CD4-positive, alpha-beta T cell treated with Interleukin-21 for 1 hour (primary cell): ENCODE data around the gene UNC45A.

Experiments
- DNase-seq: peaks from one replicate; pipeline ENCODE4 v3.0.0-alpha.2; 2020

UNC45A gene

DNA sequence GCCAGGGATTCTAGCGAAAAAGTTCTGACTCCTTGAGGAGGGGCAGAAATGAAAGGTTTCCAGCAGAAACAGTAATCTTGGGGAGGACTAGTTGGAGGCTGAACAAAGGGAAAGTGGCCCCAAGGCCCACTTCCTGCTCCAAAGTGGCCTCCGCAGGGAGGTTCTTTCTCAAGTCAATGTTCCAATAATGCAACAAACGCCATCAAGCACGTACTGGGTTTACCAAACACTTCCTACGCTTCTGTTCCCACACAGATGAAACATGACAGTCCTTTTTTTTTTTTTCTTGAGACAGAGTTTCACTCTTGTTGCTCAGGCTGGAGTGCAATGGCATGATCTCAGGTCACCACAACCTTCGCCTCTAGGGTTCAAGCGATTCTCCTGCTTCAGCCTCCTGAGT is 10.0 kb downstream of the UNC45A start:
- DNase-seq: no peak

DNA sequence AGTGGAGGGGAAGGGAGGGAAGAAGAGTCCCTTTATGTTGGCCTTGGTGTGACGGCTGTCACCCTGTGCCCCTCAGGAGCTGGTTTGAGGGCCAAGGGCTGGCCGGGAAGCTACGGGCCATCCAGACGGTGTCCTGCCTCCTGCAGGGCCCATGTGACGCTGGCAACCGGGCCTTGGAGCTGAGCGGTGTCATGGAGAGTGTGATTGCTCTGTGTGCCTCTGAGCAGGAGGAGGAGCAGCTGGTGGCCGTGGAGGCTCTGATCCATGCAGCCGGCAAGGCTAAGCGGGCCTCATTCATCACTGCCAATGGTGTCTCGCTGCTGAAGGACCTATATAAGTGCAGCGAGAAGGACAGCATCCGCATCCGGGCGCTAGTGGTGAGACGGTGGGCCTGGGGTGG is 11.5 kb downstream of the UNC45A start:
- no peak for DNase-seq

DNA sequence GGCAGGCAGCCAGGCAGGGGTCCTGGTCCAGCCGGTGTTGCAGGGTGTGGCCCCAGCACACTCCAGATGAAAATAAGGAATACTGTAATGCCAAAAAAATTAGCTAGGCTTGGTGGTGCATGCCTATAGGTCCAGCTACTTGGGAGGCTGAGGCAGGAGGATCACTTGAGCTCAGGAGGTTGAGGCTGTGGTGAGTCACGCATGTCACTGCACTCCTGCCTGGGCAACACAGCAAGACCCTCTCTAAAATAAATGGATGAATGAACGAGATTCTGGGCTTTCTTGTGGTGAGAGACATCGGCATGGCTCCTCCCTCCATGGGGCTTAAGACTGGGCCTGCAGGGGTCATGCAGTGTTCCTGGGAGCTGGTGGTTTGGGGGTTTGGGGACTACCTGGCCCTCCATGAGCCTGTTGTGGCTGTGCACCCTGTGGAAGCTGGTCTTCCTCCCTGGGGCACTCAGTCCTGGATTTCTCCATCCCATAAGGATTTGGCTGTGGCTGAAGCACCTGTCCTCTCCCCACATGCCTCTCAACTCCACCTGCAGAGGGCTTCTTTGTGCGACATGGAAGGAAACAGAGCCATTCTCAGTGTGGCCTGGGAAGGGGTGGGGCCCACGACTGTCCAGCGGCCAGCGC is 12.0 kb downstream of the UNC45A start:
- no peak for DNase-seq

DNA sequence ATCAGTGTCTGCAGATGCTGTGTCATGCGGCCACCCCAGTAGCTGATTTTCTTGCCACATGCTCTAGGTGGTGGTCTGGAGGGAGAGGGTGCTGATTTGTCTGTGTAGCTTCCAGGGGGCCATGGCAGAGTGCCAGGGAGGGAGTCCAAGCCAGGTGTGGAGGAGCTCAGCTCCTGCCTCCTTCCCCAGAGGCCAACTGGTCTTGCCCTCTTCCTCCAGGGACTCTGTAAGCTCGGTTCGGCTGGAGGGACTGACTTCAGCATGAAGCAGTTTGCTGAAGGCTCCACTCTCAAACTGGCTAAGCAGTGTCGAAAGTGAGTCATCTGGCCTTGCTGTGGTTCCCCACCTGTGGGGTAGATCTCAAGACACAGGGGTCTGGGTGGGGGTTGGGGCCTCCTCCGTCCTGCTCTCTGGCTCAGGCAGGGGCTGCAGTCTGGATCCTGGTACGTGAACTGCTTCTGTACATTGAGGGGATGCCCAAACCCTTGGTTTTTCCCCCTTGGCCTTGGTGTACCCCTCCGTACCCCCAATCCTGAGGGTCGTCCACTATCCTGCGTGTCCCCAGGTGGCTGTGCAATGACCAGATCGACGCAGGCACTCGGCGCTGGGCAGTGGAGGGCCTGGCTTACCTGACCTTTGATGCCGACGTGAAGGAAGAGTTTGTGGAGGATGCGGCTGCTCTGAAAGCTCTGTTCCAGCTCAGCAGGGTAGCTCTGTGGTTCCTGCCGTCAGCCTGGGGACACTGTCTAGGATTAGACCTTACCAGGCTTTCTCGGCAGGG is 12.7 kb downstream of the UNC45A start:
- DNase-seq: no peak

DNA sequence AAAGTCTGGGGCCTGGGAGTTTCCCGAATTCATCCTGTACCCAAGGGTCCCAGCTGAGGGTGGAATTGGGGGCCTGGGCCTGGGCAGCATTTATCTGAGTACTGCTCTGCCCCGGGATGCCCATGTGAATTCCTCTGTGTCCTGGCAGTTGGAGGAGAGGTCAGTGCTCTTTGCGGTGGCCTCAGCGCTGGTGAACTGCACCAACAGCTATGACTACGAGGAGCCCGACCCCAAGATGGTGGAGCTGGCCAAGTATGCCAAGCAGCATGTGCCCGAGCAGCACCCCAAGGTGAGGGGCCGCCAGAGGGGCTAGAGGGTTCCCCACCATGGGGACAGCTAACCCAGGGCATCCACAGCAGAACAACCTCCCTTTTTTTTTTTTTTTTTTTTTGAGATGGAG is 13.4 kb downstream of the UNC45A start:
- no peak for DNase-seq

DNA sequence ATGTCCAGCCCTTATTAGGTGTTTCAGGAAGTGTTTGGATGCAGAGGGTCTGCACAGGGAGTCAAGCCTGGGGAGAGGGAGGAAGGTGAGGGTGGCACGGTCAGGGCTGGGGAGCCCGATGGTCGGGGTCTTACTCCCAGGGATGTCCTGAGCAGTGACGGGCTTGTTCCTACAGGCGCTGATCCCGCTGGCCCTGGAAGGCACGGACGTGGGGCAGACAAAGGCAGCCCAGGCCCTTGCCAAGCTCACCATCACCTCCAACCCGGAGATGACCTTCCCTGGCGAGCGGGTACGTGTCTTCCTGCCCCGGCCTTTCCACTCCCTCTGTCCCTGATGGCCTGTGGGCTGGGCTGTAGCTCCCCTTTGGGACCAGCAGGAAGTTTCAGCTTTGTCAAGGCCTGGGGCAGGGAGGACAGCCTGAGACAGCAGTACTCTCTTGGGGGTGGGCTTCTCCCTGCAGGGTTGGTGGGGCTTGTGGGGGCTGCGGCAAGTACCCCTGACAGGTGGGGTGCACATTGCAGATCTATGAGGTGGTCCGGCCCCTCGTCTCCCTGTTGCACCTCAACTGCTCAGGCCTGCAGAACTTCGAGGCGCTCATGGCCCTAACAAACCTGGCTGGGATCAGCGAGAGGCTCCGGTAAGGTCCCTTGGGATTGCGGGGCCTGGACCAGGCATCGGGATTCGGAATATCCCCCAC is 15.0 kb downstream of the UNC45A start:
- DNase-seq: no peak

DNA sequence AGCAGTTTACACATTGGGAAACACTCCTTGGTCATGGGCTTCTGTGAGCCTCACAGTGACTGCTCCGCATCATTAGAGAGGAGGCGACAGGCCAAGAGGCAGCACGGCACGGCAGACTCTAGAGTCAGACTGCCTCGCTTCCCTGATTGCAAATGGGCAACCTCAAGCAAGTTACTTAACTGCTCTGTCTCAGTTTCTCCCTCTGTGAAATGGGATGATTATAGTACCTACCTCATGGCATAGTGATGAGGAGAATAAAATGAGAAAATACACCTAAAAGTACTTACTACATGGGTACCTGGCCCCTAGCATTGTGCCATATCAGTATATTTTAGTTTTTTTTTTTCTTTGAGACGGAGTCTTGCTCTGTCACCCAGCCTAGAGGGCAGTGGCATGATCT is 15.6 kb downstream of the UNC45A start:
- no peak for DNase-seq

DNA sequence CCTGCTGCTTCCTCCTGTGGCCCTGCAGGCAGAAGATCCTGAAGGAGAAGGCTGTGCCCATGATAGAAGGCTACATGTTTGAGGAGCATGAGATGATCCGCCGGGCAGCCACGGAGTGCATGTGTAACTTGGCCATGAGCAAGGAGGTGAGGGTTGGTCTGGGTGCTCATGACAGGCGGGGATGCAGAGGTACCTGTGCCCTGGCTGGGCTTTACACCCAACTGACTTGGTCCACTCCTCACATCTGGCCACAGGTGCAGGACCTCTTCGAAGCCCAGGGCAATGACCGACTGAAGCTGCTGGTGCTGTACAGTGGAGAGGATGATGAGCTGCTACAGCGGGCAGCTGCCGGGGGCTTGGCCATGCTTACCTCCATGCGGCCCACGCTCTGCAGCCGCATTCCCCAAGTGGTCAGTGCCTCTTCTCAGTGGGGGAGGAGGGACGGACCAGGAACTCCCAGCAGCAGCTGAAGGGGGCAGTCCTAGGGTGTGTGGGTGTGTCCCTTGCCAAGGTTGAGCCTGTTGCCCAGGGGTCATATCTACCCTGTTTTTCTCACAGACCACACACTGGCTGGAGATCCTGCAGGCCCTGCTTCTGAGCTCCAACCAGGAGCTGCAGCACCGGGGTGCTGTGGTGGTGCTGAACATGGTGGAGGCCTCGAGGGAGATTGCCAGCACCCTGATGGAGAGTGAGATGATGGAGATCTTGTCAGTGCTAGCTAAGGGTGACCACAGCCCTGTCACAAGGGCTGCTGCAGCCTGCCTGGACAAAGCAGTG is 18.0 kb downstream of the UNC45A start:
- DNase-seq: no peak

DNA sequence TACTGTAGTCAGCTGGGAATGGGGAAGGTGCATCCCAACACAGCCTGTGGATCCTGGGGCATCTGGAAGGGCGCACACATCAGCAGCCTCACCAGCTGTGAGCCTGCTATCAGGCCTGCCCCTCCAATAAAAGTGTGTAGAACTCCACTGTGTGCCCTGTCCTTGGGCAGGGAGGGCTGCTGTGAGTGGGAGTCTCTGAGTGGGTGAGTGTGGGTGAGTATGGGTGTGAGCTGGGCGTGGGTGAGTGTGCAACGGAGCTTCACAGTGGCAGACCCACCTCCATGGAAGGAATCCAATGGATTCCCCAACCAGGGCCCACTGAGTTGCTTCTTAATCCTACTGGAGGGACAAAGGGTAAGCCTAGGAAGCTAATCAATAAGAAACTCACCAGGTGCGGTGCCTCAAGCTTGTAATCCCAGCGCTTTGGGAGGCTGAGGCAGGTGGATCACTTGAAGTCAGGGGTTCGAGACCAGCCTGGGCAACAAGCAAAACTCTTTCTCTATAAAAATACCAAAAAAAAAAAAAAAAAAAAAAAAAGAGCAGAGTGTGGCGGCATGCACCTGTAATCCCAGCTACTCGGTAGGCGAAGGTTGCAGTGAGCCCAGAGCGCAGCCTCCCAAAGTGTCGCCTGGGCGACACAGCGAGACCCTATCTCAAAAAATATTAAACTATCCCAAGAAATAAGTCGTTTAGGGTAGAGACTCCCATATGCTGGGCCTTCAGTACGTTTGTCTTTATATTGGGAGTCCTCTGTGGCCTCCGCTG is 19.0 kb downstream of the UNC45A start:
- DNase-seq: no peak

DNA sequence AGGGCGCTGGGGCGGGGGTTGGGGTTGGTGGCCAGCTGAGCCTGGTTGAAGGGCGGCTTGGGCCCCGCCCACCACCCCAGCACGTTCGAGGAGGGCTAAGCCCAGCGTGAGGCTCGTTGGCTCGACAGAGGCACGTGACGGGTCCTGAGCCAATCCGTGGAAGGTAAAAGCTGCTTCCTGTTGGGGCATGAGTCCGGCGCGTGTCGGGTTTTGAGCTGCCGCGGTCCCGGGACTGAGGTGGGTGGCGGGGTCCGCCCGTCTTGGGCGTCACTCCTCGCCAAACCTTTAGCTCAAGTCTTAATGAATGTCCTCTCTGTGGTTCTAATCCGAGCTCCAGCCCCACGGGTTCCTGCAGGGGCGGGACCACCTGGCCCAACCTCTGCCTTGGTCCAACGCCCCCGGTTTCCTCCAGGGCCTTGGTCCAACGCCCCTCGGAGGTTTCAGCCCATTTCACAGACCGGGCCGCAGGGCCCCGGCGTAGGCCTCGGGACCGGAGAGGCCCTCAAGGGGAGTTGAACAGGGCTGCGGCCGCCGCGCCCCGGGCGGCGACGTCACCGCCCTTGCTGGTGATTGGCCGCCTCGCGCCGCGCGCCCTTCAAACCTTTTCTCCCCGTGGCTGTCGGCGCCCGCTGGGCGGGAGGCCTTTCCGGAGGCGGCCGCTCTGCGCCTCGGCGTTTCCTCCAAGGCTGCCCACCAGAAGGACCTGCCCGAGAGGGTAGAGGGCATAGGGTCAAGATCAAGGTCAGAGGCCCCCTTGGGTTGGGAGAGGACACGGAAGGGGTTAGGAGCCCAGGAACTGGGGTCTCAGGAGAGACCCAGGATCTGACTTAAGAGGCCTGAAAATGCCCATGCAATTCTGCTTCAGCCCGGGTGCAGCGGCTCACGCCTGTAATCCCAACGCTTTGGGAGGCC is 19.9 kb downstream of the UNC45A start, which contains the start of gene RCCD1:
TSS of gene RCCD1 (plus strand) at position 173 of the 912 bp plus-strand sequence. CDS start 1,851 bp downstream, outside the sequence.
- DNase-seq: peak; percentile 90

DNA sequence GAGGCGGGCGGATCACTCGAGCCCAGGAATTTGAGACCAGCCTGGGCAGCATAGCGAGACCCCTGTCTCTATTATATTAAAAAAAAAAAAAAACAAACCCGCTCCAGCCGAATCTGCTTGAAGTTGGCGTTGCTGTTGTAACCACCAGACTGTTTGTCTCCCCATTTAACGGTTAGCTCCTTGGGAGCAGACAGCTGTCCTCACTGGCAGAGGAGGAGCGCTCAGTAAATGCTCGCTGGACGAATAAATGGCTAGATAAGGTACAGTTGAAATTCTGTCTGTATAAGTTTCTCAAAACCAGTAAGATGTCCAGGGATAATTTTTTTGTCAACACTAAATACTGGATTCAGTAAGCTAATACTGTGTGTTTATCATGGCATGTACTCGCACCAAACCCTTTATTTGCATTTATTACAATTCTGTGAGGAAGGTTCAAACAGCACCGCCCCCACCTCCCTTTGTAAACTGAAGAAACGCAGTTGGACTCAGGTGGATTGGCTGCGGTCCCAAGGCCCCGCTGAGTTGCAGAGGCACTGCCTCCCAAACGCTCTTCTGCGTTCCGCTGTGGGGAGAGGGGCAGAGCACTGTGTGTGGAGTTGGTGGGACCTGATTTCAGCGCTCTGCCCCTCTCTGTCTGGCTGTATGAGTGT is 20.7 kb downstream of the UNC45A start:
- no peak for DNase-seq

DNA sequence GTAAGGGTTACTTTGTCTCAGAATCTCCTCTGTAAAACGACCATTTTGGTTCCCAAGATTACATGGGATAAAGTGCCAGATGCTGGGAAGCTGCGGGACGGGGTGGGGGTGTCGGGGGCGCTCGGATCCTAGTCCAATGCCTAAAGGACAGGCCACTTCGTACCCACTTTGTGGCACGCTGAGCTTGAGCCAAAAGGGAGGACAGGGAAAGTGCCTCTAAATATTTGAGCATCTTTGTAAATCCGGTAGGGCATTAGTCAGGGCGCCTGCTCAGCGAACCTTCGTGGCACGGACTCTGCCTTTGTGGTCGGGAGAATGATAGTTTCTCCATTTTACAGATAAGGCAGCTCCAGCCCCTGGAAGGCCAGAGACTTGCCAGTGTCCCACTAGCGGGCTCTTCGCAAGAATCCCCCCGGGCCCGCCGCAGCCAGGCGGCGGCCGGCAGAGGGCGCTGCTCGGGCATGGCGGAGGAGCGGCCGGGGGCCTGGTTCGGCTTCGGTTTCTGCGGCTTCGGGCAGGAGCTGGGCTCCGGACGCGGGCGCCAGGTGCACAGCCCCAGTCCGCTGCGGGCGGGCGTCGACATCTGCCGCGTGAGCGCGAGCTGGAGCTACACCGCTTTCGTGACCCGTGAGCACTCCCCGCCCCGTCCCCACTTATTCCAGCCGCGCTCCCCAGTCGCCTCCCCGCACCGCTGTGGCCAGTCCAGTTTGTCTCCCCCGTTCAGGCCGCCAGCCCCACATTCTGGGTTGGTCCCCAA is 21.4 kb downstream of the UNC45A start:
- DNase-seq: peak; percentile 67

DNA sequence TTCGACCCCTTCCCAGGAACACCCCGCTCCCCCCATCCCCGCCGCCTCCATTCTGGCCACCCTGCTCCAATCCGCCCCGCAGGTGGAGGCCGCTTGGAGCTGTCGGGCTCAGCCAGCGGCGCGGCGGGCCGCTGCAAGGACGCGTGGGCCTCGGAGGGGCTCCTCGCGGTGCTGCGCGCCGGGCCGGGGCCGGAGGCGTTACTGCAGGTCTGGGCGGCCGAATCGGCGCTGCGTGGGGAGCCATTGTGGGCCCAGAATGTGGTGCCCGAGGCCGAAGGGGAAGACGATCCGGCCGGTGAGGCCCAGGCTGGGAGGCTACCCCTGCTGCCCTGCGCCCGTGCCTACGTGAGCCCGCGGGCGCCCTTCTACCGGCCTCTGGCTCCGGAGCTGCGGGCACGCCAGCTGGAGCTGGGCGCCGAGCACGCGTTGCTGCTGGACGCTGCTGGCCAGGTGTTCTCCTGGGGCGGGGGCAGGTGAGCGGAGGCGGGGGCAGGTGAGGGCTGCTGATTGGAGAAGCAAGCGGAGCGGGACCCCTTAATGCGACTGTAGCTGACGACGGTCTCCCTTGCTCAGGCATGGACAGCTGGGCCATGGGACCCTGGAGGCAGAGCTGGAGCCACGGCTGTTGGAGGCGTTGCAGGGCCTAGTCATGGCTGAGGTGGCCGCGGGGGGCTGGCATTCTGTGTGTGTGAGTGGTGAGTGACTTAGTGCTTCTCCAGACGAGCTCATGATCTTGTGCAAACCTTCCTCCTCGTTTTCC is 22.1 kb downstream of the UNC45A start:
- DNase-seq: no peak

DNA sequence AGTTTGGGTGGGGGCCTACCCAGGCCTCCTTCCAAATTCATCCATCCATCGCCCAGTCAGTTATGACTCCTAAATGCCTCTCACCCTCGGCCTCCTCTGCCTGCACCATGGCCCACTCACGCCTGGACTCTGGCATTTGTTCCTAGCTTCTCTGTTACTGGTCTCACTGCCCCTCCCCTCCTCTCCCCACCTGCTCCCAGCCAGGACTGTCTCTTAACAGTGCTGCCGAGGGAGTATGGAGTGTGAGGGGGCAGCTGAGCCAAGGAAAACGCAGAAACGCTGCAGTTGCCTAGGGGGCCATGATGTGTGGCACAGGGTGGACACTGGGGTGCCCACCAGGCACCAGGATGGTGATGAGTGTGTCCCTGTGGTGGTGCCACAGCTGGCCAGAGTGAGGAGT is 22.7 kb downstream of the UNC45A start:
- DNase-seq: no peak

DNA sequence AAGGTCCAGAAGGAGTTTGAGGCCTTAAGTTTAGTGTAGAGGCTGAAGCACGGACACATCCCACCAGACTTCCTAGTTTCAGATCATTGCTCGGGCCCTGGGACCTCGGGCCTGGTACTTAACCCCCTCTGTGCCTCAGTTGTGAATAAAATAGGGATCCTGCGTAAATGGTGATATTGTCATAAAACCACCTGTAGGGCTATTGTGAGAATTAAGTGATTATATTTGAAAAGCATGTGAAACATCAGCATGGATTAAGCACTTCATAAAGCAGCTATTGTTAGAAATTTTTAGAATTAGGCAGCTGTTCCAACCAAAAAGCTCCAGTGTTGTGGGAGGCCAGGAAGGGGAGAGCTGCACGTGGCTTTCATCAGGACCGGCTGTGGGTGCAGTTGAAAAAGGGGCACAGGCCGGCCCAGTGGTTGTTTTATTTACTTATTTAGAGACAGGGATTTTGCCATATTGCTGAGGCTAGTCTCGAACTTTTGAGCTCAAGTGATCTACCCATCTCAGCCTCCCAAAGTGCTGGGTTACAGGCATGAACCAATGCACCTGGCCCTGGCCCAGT is 24.0 kb downstream of the UNC45A start:
- no peak for DNase-seq

DNA sequence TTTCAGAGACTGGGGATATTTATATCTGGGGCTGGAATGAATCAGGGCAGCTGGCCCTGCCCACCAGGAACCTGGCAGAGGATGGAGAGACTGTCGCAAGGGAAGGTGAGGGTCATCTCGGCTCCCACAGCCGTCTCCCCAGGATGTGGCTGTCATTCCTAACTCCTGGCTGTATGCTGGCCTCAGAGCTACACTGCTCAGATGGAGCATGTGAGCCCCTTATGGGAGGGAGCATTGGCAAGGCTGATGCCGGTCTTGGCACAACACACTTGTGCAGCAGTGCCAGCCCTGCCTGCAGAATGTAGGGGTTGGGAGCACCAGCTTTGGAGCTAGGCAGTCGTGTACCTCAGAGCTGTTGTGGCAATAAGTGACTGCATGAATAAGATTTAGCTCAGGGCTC is 24.8 kb downstream of the UNC45A start:
- no peak for DNase-seq

DNA sequence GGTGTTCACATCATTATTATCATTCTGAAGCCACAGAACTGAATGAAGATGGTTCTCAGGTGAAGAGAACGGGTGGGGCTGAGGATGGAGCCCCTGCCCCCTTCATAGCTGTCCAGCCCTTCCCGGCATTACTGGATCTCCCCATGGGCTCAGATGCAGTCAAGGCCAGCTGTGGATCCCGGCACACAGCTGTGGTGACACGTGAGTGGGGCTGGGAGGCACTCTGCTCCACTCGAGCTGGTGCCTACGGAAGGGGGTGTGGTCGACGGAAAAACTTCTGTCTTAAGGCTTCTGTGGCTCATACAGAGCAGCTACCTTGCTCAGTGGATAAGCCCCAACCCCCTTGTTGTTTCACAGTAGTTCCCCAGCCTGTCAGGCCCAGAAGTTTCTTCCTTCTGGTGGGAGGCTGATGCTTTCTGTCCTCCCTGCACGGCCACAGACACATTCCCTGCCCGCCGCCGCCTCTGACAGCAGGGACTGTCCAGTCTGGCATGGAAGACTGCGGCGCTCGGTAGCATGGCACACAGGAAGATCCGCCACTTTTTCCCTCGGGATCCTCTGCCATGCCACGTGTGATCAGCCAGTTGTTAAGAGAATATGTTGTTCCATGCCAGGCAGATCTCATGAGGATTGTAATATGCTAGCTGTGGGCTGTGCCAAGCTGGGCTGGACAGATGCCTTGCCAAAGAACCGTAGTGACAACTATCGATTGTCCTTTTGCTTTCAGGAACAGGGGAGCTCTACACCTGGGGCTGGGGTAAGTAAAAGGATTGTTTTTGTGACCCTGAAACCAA is 25.4 kb downstream of the UNC45A start:
- DNase-seq: no peak

DNA sequence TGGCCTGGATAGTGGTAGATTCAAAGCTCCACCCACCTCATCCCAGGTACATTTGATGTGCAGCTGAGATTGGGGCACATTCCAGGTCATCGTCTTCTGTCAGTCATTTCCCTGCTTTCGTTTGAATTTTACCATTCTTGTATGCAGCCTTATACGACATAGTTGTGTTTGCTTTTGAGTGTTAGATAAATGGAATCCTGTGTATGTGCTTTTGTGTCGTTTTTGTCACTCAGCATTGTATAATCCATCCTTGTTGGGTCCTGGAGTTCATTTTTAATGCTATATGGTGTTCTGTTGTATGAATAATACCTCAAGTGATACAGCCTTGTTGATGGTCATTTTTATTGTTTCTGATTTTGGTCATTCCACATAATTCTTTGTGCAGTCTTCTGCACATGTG is 26.9 kb downstream of the UNC45A start:
- no peak for DNase-seq
